GM19351 (cell line): ENCODE results near the gene PAF1.
"Not testable (repeated sequence)": the region's sequence is repeated elsewhere in the genome, so short reads cannot be mapped to it uniquely, and the experiment has no call there.

Experiments used
- ATAC-seq: cut with Tn5 transposase; IDR thresholded peaks from one replicate; pipeline ENCODE4 v1.9.1; 2021; ENCODE audit warnings: mild to moderate bottlenecking, moderate library complexity; ENCODE audit not compliant: unreplicated experiment

PAF1 gene

DNA sequence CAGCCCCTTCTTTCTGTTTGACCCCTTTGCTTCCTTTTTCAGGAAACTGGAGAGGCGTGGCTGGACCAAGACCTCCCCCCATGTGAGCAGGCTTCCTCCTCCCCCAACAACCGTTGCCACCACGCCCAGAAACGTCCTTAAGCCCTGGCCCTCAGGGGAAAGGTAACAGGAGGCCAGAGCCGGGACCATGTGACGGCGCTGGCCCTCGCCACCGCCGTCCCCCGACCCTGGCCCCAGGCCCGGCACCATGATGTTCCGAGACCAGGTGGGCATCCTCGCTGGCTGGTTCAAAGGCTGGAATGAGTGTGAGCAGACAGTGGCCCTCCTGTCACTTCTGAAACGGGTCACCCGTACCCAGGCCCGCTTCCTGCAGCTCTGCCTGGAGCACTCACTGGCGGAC, 34.3 kb downstream of the PAF1 start:
- ATAC-seq, result no peak

DNA sequence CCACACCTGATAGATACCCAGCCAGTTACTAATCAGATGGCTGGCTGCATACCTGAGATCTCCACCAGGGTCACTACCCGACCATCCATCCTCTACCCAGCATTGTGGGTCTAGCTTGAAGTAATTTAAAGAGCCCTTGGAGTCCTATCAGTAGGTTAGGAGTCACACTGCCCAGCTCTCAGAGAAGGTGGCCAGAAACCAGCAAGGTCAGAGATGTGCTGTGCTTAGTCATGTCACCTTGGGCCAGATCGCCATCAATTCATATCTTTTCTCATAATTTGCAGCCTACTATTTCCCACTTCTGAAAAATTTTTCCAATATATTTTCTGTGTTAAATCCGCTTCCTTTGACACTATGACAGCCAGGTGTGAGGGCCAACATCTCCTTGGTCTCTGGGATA, 34.8 kb downstream of the PAF1 start:
- no peak for ATAC-seq

DNA sequence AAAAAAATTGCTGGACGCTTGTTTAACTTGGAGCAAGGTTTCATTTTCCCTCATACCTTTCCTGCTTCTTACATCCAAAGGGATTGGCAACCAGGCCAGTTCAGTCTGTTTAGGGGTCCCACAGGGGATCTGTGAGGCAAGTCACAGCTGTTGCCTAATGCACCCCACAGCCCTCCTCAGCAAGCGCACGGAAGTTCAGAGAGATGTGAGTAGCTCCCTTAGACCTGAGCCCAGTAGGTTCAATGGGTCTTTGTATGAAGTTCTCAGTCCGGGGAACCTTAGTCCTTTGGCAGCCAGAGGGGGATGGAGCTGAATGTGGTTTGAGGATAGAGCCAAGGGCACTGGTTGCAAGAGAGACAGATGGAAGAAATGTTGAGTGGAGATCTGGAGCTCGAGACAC, 35.7 kb downstream of the PAF1 start:
- no peak for ATAC-seq

DNA sequence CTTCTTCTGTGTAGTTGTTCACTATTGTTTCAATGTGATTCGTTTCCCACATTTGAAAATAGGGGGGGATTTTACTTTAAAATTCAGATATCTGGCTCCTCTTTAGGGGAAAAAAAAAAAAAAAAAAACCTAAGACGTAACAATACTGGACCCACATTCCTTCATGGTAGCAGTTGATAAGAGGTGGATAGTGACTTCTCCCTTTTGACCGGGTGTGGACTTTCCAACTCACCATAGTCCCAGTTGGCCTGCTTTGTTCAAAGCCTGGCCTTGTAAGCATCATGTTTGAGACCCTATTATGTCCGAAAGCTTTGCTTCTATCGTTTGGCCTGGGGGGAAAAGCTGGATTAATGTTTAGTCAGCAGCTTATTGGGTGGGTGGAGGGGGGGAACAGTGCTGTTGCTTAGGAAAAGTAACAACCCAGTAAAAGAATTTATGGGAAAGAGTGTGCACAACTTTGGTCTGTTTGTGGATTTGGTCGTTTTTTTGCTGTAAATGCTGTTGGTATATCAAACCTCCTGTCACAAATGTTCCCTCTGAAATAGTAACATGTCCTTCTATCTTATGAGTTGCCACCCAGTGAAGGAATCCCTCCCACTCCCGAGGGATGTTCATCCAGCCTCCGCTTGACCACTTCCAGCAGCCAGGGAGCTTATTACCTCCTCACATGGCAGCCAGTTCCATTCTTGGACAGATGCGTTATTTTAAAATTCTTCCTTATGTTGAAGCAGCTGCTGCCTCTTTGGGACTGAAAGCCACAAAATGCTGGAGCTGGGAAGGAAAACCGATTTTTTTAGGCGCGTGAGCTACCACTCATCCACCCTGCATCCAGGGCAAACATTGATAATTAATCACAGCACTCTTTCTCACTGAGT, 38.3 kb downstream of the PAF1 start:
- no peak for ATAC-seq

GRCh38 chr19:39351537-39352064, 39.3 kb downstream of the PAF1 start:
- ATAC-seq, result no peak

DNA sequence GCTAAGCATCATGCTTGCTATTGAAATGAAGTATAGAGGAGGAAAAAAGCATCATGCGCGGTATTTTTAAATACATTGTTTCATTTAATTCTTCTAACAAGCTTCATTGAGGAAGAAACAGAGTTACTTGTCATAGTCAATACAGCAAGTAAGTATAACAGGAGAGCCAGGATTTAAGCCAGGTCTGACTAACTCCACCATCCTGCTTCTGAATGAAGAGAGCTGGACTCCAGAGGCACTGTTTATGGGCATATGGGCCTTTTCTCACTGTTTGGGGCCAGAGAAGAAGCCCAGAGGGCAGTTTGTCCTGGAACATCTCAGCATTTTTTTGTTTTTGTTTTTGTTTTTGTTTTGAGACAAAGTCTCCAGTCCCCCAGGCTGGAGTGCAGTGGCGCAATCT, 40.8 kb downstream of the PAF1 start:
- no peak for ATAC-seq

DNA sequence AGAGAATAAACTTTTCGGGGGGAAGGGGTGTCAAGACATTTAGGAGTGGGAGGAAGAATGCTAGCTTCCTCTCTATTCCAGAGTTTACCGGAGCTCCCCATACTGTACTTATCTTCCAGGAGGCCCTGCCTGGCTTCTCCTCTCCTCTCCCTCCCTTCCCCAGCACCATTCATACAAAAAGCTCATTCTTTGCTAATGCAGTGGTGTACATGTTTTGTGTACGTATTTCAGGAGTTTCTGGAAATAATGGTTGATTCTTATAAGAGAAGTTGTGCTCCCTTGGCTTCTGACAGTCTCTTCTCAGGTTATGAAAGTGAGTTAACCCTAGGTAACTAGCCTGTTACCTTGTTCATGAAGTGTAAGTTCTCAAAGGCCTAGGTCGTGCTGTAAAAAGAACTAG, 41.6 kb downstream of the PAF1 start:
- no peak for ATAC-seq

DNA sequence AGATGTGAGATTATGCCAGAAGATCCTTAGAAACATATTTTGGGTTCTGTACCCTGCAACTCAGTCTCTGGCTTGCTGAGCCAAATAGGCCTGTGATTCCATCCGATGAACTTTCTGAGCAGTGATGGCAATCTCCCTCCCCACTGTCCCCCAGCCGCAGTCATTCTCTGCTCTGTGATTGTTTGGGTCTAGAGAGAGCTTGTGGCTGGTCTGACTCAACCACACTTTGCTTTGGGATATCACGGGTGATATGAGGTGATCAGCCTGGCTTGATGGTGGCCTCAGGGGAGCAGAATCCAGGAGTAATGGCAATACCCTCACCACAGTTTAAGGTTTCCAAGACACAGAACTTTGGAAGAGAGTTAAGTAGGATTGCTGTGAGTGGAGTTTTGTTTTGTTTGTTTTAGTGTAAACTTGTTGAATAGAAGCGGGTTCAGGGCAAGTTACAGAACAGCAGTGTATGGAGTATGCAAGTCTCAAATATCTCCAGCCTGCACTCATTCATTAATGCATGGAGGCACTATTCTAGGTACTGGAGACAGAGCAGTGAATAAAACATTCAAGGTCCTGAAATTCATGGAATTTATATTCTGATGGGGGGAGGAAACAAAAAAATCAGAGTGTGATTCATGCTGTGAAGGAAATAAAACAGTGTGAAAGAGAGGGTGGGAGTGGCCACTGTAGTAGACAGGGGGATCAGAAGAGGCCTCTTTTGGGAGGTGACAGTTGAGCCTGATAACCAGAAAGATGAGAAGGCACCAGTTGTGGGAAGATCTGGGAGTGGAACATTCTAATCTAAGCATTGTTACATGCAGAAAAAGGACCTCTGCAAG, 43.4 kb downstream of the PAF1 start:
- no peak for ATAC-seq

- ATAC-seq, result no peak
Measured at GRCh38 chr19:39345956-39346355, 45.0 kb downstream of the PAF1 start.

DNA sequence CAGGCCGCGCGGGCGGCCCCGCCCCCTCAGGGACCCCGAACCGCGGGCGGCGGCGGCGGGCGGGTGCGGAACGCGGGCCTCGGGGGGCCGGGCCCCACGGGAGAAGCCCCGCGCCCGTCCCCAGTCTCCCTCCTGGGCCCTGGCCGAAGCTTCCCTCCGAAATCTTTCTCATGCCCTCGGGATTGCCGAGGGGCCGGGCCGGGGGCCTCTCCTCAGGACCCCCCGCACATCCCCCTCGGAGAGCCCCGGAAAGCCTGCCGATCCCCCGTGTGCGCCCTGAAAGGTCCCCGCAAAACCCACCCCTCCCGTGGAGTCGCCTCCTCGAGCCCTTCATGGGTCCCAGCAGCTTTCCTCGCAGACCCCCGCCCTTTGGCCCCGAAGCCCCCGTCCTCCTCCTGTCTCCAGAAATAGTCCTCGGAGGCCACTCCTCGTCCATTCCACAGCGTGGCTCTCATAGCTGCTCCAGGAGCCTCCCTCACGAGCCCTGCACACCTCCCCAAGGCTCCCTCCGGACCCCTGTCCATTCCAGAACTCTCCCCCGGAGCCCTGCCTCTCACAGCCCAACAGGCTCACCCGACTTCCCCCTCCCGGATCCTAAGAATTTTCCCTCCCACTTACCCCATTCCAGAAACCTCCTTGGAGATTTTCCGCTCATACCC, 48.1 kb downstream of the PAF1 start:
- no peak for ATAC-seq

DNA sequence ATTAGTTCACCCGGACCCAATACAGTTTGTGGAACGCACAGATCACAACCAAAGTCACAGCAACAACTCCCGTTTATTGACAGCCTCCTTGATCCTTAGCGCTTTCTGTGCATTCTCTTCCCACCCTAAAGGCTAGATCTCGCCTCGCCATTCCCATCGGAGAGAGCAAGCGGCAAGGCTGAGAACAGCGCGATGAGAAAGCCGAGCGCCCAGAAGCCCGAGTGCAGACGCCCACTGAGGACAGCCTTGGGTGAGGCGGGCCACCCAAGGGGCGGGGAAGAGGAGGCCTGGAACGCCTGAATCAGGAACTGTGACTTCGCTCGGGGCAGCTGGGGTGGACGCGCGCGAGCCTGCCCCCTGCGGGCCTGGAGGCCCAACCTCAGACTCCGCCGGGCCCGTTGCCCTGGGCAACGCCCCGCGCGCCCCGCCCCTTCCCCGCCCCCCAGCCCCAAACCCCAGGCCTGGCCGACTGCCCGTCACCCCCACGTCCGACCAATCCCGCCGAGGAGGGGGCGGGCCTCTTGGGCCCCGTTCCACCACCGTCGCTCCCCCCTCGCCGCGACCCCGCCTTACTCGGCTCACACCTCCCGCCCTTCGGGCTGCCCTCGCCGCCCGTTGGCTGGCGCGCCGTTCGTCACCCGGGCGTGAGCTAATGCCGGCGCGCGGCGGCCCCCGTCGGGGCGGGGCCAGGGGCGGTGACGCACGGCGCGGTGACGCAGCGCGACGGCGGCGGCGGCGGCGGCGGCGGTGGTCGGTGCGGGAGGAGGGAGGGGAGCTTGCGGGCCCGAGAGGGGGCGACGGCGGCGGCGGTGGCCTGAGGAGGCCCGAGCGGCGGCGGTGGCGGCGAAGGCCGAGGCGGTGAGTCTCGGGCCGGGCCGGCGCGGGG, 48.9 kb downstream of the PAF1 start, which contains the start of gene SAMD4B:
Gene SAMD4B, plus strand, starts transcription at position 703 of the 886 bp plus-strand sequence. CDS start 14,473 bp downstream, outside the sequence.
- peak; percentile 83 for ATAC-seq

DNA sequence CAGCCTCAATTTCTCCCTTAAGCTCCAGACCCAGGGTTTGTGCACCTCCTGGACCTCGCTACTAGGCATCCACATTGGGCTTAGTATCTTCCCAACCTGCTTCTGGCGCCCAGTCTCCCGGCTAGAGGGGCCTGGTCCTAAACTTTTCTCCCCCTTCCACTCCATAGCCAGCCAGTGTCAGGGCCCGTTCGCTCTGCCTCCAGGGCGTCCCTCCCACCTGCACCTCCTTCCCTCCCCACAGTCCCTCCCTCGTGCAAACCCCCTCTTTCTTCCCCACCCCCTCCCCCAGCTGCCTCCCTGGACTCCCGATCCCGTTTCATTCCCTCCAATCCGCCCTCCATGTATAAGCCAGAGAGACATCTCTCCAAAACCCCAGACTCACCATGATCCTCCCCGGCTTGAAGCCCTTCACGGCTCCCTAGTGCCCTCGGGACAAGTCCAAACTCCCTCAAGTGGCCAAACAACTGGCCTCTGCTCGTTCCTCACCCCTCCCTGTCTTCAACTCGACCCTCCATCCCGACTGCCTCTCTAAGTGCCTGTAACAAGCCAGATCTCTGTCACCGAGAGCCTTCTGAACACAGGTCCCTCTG, 49.7 kb downstream of the PAF1 start:
- no peak for ATAC-seq

- ATAC-seq, result not testable (repeated sequence)
Measured at GRCh38 chr19:39340156-39340555, 50.8 kb downstream of the PAF1 start.

DNA sequence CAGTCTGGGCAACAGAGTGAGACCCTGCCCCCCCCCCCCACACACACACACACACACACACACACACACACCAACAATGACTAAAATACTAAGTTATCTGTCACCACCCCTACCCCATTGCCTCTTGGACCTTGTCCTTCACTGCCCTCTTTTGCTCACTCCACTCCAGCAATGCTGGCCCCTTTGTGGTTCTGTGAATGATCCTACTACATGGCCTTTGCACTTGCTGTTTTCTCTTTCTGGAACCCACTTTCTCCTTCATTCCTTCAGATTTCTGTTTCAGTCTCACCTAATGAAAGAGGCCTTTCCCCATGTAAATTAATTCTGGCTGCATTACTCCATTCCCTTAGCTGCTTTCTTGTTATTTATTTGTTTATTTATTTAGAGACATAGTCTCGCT, 51.2 kb downstream of the PAF1 start:
- no peak for ATAC-seq

DNA sequence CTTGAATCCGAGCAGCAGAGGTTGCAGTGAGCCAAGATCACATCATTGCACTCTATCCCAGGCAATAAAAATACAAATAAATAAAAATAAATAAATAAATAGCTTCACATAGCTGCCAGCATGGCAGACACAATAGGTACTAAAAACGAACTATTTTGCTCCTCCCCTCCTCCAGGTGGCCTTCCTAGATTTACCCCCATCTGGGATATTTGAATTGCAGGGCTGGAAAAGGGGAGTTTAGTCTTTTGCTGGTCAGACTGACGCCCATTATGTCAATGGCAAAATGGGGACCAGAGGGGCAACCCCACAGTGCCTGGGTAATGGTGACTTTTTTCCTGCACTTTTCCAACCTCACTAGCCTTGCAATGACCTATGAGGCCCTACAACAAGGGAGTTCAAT, 54.4 kb downstream of the PAF1 start:
- ATAC-seq, result no peak
